Epithelial cell of esophagus (primary cell): ENCODE results near the gene RANBP9.

Source experiments
- DNase-seq: peaks from one replicate; pipeline ENCODE4 v3.0.0; 2010; ENCODE audit warnings: low read depth
- H3K4me3 ChIP-seq: 2 replicates; pipeline ENCODE4 v1.5.1; 2011; ENCODE audit warnings: mild to moderate bottlenecking, low read length, control low read depth
- TF ChIP-seq, protein P1 (sequence below): IDR thresholded peaks from 2 replicates; pipeline ENCODE4 v1.5.1; 2011; ENCODE audit warnings: low read depth, mild to moderate bottlenecking, low read length, control low read depth, inconsistent platforms; ENCODE audit not compliant: insufficient read depth; ENCODE audit errors: missing control alignments

RANBP9 gene

GRCh38 chr6:13666194-13667105 is 45.2 kb downstream of the RANBP9 start:
- TF ChIP-seq, protein P1, sequence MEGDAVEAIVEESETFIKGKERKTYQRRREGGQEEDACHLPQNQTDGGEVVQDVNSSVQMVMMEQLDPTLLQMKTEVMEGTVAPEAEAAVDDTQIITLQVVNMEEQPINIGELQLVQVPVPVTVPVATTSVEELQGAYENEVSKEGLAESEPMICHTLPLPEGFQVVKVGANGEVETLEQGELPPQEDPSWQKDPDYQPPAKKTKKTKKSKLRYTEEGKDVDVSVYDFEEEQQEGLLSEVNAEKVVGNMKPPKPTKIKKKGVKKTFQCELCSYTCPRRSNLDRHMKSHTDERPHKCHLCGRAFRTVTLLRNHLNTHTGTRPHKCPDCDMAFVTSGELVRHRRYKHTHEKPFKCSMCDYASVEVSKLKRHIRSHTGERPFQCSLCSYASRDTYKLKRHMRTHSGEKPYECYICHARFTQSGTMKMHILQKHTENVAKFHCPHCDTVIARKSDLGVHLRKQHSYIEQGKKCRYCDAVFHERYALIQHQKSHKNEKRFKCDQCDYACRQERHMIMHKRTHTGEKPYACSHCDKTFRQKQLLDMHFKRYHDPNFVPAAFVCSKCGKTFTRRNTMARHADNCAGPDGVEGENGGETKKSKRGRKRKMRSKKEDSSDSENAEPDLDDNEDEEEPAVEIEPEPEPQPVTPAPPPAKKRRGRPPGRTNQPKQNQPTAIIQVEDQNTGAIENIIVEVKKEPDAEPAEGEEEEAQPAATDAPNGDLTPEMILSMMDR: no peak
- DNase-seq: peak; percentile 84
- no peak overlapping the region for H3K4me3 ChIP-seq

- DNase-seq: peak; percentile 7
- TF ChIP-seq, protein P1: no peak
- H3K4me3 ChIP-seq: no peak overlapping the region
Measured at GRCh38 chr6:13664703-13665352, 46.8 kb downstream of the RANBP9 start.

GRCh38 chr6:13663986-13664385 is 47.6 kb downstream of the RANBP9 start:
- H3K4me3 ChIP-seq: no peak overlapping the region
- DNase-seq: no peak
- TF ChIP-seq, protein P1: no peak

GRCh38 chr6:13662651-13663334 is 48.8 kb downstream of the RANBP9 start:
- no peak overlapping the region for H3K4me3 ChIP-seq
- DNase-seq: no peak
- TF ChIP-seq, protein P1: no peak

DNA sequence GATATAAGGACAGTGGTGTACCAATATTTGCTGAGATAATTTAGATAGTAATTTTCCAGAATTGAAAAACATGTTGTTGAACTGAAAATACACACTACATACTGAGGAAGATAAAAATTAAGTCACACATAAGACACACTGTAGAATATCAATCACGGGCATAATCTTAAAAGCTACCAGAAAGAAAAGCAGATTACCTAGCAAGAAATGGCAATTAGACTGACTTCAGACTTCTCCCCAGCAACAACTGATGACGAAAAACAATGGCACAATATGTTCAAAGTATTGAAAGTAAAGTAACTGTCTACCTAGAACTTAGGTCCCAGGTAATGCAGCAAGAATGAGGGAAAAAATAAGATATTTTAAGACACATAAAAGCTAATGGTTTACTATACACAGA is 50.0 kb downstream of the RANBP9 start:
- no peak for DNase-seq
- TF ChIP-seq, protein P1: no peak
- H3K4me3 ChIP-seq: no peak overlapping the region

DNA sequence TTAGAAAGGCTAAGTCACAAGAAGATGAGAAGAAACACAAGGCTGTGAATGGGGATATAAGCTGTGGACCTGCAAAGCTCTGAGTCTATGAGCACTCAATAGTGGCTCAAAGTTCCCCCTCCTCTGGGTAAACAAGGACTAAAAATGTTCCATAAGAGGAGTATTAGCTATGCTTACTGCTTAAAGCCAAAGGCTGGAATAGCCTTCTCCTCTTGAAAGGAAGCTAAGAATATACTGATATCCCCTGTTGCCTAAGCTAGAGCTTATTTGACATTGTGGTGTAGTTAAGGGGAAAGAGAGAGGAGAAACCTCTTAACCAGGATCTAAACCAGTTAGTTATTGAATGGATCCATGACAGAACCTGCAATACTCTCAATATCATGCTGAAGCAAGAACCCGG is 50.7 kb downstream of the RANBP9 start:
- no peak for DNase-seq
- TF ChIP-seq, protein P1: no peak
- no peak overlapping the region for H3K4me3 ChIP-seq
